ENCODE data around the gene SLC13A1. TPM values are rescaled to one million over a fixed set of nuclear protein-coding genes. Genes with fewer than 3 reads are reported as not detected.

SLC13A1 gene
- total RNA-seq, 1 experiment from 2014 or later, result 0.04 TPM

GRCh38 chr7:123204206-123204835 is 4.6 kb upstream of the SLC13A1 start:
- TF ChIP-seq USF2 (CRISPR knock-in tag; IDR thresholded peaks at IDR 0.05) (no peak), NR3C1 (CRISPR knock-in tag; conservative IDR thresholded peaks at IDR 0.05; ENCODE audit: low read depth) (no peak), ARID4B (CRISPR knock-in tag; IDR thresholded peaks at IDR 0.05; ENCODE audit: borderline replicate concordance) (no peak), ATF2 (CRISPR knock-in tag; IDR thresholded peaks at IDR 0.05; ENCODE audit: borderline replicate concordance, low read depth) (no peak), GTF2I (CRISPR knock-in tag; conservative IDR thresholded peaks at IDR 0.05) (no peak), RELA (CRISPR knock-in tag; IDR thresholded peaks at IDR 0.05; ENCODE audit: borderline replicate concordance) (no peak), GRHL2 (CRISPR knock-in tag; IDR thresholded peaks at IDR 0.05; ENCODE audit: insufficient replicate concordance, severe bottlenecking) (no peak), CBFB (CRISPR knock-in tag; IDR thresholded peaks at IDR 0.05; ENCODE audit: low read depth) (no peak), SMAD4 (CRISPR knock-in tag; IDR thresholded peaks at IDR 0.05) (no peak), HMGA2 (CRISPR knock-in tag; IDR thresholded peaks at IDR 0.05) (no peak), IRF2 (CRISPR knock-in tag; IDR thresholded peaks at IDR 0.05; ENCODE audit: borderline replicate concordance, low read depth) (no peak)
- TF ChIP-seq, protein P1, sequence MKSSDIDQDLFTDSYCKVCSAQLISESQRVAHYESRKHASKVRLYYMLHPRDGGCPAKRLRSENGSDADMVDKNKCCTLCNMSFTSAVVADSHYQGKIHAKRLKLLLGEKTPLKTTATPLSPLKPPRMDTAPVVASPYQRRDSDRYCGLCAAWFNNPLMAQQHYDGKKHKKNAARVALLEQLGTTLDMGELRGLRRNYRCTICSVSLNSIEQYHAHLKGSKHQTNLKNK (CRISPR knock-in tag; IDR thresholded peaks at IDR 0.05), result no peak
- TF ChIP-seq, protein P2, sequence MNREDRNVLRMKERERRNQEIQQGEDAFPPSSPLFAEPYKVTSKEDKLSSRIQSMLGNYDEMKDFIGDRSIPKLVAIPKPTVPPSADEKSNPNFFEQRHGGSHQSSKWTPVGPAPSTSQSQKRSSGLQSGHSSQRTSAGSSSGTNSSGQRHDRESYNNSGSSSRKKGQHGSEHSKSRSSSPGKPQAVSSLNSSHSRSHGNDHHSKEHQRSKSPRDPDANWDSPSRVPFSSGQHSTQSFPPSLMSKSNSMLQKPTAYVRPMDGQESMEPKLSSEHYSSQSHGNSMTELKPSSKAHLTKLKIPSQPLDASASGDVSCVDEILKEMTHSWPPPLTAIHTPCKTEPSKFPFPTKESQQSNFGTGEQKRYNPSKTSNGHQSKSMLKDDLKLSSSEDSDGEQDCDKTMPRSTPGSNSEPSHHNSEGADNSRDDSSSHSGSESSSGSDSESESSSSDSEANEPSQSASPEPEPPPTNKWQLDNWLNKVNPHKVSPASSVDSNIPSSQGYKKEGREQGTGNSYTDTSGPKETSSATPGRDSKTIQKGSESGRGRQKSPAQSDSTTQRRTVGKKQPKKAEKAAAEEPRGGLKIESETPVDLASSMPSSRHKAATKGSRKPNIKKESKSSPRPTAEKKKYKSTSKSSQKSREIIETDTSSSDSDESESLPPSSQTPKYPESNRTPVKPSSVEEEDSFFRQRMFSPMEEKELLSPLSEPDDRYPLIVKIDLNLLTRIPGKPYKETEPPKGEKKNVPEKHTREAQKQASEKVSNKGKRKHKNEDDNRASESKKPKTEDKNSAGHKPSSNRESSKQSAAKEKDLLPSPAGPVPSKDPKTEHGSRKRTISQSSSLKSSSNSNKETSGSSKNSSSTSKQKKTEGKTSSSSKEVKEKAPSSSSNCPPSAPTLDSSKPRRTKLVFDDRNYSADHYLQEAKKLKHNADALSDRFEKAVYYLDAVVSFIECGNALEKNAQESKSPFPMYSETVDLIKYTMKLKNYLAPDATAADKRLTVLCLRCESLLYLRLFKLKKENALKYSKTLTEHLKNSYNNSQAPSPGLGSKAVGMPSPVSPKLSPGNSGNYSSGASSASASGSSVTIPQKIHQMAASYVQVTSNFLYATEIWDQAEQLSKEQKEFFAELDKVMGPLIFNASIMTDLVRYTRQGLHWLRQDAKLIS (CRISPR knock-in tag; IDR thresholded peaks at IDR 0.05; ENCODE audit: borderline replicate concordance), result no peak
- ChIA-PET CTCF (interaction anchor here (1.2 kb wide), 1 partner anchor 163 kb away, joined by 3 read pairs; no protein-coding TSS in a partner anchor), POLR2A (no interaction called here)
- Mint-ChIP-seq H3K9me3 (no peaks in the 10 kb centered on the region), H3K36me3 (no peaks in the 10 kb centered on the region), H3K27me3 (ENCODE audit: low read depth) (no peaks in the 10 kb centered on the region; the same call in 1 of the 2 replicates), H3K4me3 (no peak overlapping the region), H3K27ac (no peak overlapping the region), H3K4me1 (peaks cover 11% of the 10 kb centered on the region)
- ATAC-seq (no peak), DNase-seq (ENCODE audit: low spot score) (no peak)

- DNase-seq (ENCODE audit: low spot score) (no peak), ATAC-seq (no peak)
- ChIA-PET POLR2A (no interaction called here), CTCF (interaction anchor here (0.6 kb wide), 1 partner anchor 42 kb away, joined by 3 read pairs; no protein-coding TSS in a partner anchor)
- Mint-ChIP-seq H3K4me3 (no peak overlapping the region), H3K9me3 (no peaks in the 10 kb centered on the region), H3K36me3 (no peaks in the 10 kb centered on the region), H3K4me1 (peaks cover 10% of the 10 kb centered on the region), H3K27me3 (ENCODE audit: low read depth) (no peaks in the 10 kb centered on the region), H3K27ac (no peak overlapping the region)
- no peak for TF ChIP-seq RELA (CRISPR knock-in tag; IDR thresholded peaks at IDR 0.05; ENCODE audit: borderline replicate concordance)
- no peak for TF ChIP-seq NFE2L1 (CRISPR knock-in tag; IDR thresholded peaks at IDR 0.05)
- TF ChIP-seq TEAD1 (CRISPR knock-in tag; IDR thresholded peaks at IDR 0.05), result no peak
- no peak for TF ChIP-seq AR (CRISPR knock-in tag; IDR thresholded peaks at IDR 0.05)
- TF ChIP-seq, protein P1 (CRISPR knock-in tag; IDR thresholded peaks at IDR 0.05), result no peak
- no peak for TF ChIP-seq IRF2 (CRISPR knock-in tag; IDR thresholded peaks at IDR 0.05; ENCODE audit: borderline replicate concordance, low read depth)
- TF ChIP-seq, protein P3, sequence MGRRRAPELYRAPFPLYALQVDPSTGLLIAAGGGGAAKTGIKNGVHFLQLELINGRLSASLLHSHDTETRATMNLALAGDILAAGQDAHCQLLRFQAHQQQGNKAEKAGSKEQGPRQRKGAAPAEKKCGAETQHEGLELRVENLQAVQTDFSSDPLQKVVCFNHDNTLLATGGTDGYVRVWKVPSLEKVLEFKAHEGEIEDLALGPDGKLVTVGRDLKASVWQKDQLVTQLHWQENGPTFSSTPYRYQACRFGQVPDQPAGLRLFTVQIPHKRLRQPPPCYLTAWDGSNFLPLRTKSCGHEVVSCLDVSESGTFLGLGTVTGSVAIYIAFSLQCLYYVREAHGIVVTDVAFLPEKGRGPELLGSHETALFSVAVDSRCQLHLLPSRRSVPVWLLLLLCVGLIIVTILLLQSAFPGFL (CRISPR knock-in tag; IDR thresholded peaks at IDR 0.05; ENCODE audit: borderline replicate concordance), result no peak
Observed at GRCh38 chr7:123201901-123202300, 2.1 kb upstream of the SLC13A1 start.
